Lower leg skin (tissue), 4 donors: ENCODE results near the gene ANKRD7. TPM values are rescaled to one million over a fixed set of nuclear protein-coding genes. Genes with fewer than 3 reads are reported as not detected.

Experiments used
- DNase-seq, 2 donors: peaks; one replicate each; pipeline ENCODE4 v3.0.0-alpha.2; 2019; ENCODE audit warnings: low spot score in 2 of 2
- H3K4me3 ChIP-seq: fragments of 200-600 bp; sonication (generic); 2 replicates; pipeline ENCODE4 v1.5.1; 2017; ENCODE audit warnings: mild to moderate bottlenecking, low read depth; ENCODE audit not compliant: poor library complexity, severe bottlenecking
- CTCF ChIP-seq, 3 donors: fragments of 450-650 bp; IDR thresholded peaks; one replicate each; pipeline ENCODE4 v1.5.1; 2016; ENCODE audit warnings: antibody characterized with exemption in 3 of 3, mild to moderate bottlenecking in 3 of 3, moderate library complexity in 2 of 3
- POLR2A ChIP-seq, 2 donors: fragments of 450-650 bp; IDR thresholded peaks; one replicate each; pipeline ENCODE4 v1.6.1; 2016 to 2017; ENCODE audit warnings: antibody characterized with exemption in 2 of 2, mild to moderate bottlenecking in 1 of 2, moderate library complexity in 1 of 2
- intact Hi-C: fragments of 100-400 bp; cut with DNase I; formaldehyde crosslinking; loops from one replicate; pipeline ENCODE4 v1.15.0; 2023; ENCODE audit warnings: low total_unique reads
- total RNA-seq, 4 donors: library from RNA; depleted of rRNA; stranded (reverse); fragments of >200 nt; gene quantifications; one replicate each; pipeline ENCODE4 v1.1.0, GENCODE V29; 2016

ANKRD7 gene
- total RNA-seq, 4 donors from 2014 or later, result 0.49 TPM; not detected in 3

GRCh38 chr7:118288098-118288497 is 63.6 kb downstream of the ANKRD7 start:
- TF ChIP-seq POLR2A (IDR thresholded peaks at IDR 0.05), result no peak
- H3K4me3 ChIP-seq, result no peak overlapping the region
- no peak for DNase-seq
- intact Hi-C loops, result no loop called here

GRCh38 chr7:118289476-118289875 is 65.0 kb downstream of the ANKRD7 start:
- no peak for DNase-seq
- intact Hi-C loops, result no loop called here
- no peak overlapping the region for H3K4me3 ChIP-seq
- TF ChIP-seq POLR2A (IDR thresholded peaks at IDR 0.05) (no peak), CTCF (IDR thresholded peaks at IDR 0.05) (no peak)

Other genes with a start within 250 kb of the ANKRD7 start
- 10 to 100 TPM; 18.2 to 49.3 (median 24.8) TPM for gene LSM8, start 40.5 kb upstream of the ANKRD7 start, total RNA-seq